A673 (cell line): ENCODE data around the gene MRPL24. TPM values are rescaled to one million over a fixed set of nuclear protein-coding genes. Genes with fewer than 3 reads are reported as not detected.

Source experiments
- BruUV-seq: library from RNA; stranded (reverse); fragments of 400-500 nt; replicated peaks from 2 replicates; lab custom pipeline; 2021; lab: Mats Ljungman, UMichigan
- CTCF ChIA-PET: fragments of 300-600 bp; sonication (Branson Sonifier 250); formaldehyde crosslinking; loops from one replicate; lab custom pipeline; 2022; ENCODE audit warnings: antibody characterized with exemption; lab: Charles Lee
- POLR2A ChIA-PET: fragments of 300-600 bp; sonication (Branson Sonifier 250); formaldehyde crosslinking; loops from one replicate; lab custom pipeline; 2022; ENCODE audit warnings: antibody characterized with exemption; ENCODE audit not compliant: low non-redundant PET; lab: Charles Lee
- DNase-seq: peaks from one replicate; pipeline ENCODE4 v3.0.0-alpha.2; 2015; ENCODE audit warnings: low spot score
- H3K27ac ChIP-seq: fragments of 200-600 bp; sonication (generic); 2 replicates; pipeline ENCODE4 v1.5.1; 2016; ENCODE audit warnings: mixed run types, low read depth, mild to moderate bottlenecking, mixed read lengths, antibody characterized with exemption, low read length; ENCODE audit not compliant: poor library complexity, severe bottlenecking
- H3K27me3 ChIP-seq: fragments of 200-600 bp; sonication (generic); replicated peaks from 2 replicates; pipeline ENCODE4 v1.6.1; 2017; ENCODE audit warnings: mixed run types, low read depth, mild to moderate bottlenecking, mixed read lengths, antibody characterized with exemption, low read length; ENCODE audit not compliant: insufficient read depth, poor library complexity
- H3K36me3 ChIP-seq: fragments of 200-600 bp; sonication (generic); 2 replicates; pipeline ENCODE4 v1.6.1; 2016; ENCODE audit warnings: mixed run types, mild to moderate bottlenecking, mixed read lengths, antibody characterized with exemption, low read length; ENCODE audit not compliant: insufficient read depth, poor library complexity, severe bottlenecking
- H3K4me1 ChIP-seq: fragments of 200-600 bp; sonication (generic); 2 replicates; pipeline ENCODE4 v1.6.1; 2017; ENCODE audit warnings: mixed run types, mild to moderate bottlenecking, mixed read lengths, antibody characterized with exemption, low read length; ENCODE audit not compliant: insufficient read depth, poor library complexity, severe bottlenecking
- H3K4me3 ChIP-seq: fragments of 200-600 bp; sonication (generic); 2 replicates; pipeline ENCODE4 v1.5.1; 2016; ENCODE audit warnings: low read depth, mixed run types, mild to moderate bottlenecking, mixed read lengths, low read length; ENCODE audit not compliant: poor library complexity, severe bottlenecking
- H3K9me3 ChIP-seq: fragments of 200-600 bp; sonication (generic); 2 replicates; pipeline ENCODE4 v1.6.1; 2016; ENCODE audit warnings: mixed run types, low read depth, mild to moderate bottlenecking, mixed read lengths, antibody characterized with exemption, low read length; ENCODE audit not compliant: poor library complexity, severe bottlenecking
- EZH2 ChIP-seq: fragments of 200-600 bp; sonication (generic); IDR thresholded peaks from 2 replicates; pipeline ENCODE4 v1.6.1; 2017; ENCODE audit warnings: borderline replicate concordance, low read depth, mild to moderate bottlenecking, mixed read lengths, antibody characterized with exemption, low read length; ENCODE audit not compliant: poor library complexity, severe bottlenecking
- intact Hi-C: fragments of 100-400 bp; cut with micrococcal nuclease; formaldehyde crosslinking; loops from one replicate; pipeline ENCODE4 v1.10.0; 2022; ENCODE audit not compliant: unreplicated experiment
- total RNA-seq: library from RNA; stranded (reverse); gene quantifications from 2 replicates; pipeline ENCODE4 v1.2.3, GENCODE V29; 2021
- TF ChIP-seq, protein P1 (sequence below): fragments of 300-800, 200-600 bp; sonication (generic); conservative IDR thresholded peaks from 2 replicates; pipeline ENCODE4 v1.5.1; 2017; ENCODE audit warnings: low read depth, mild to moderate bottlenecking, antibody characterized with exemption, low read length, moderate library complexity, mixed read lengths

The MRPL24 gene
- total RNA-seq, 1 experiment from 2014 or later: 85.7 TPM

DNA sequence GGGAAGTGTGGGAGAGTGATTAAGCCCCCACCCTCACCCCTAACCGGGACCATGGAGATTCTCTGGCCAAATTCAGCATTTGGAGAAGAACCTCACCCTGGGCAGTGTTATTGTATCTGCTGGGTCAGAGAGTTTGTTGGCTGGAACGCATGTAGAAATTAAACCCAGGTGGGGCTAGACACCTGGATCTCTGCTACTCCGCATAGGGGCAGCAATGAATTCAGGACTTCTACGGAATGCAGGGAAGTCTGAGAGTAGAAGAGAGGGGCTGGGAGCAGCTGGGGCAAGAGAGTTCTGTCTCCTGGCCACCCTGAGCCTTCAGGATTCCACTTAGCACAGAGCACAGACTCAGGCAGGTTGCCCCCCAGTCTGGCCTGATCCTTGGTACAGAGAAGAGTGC is 31.9 kb downstream of the MRPL24 start:
- Histone ChIP-seq H3K27ac (no peak overlapping the region), H3K4me1 (peaks cover 23% of the 10 kb centered on the region), H3K36me3 (no peaks in the 10 kb centered on the region), H3K27me3 (peaks cover 5% of the 10 kb centered on the region), H3K9me3 (no peaks in the 10 kb centered on the region), H3K4me3 (no peak overlapping the region)
- BruUV-seq: no TSS peak
- CTCF ChIA-PET: no interaction called here
- intact Hi-C loops: no loop called here
- DNase-seq: no peak
- POLR2A ChIA-PET: no interaction called here
- no peak for TF ChIP-seq EZH2
- TF ChIP-seq, protein P1, sequence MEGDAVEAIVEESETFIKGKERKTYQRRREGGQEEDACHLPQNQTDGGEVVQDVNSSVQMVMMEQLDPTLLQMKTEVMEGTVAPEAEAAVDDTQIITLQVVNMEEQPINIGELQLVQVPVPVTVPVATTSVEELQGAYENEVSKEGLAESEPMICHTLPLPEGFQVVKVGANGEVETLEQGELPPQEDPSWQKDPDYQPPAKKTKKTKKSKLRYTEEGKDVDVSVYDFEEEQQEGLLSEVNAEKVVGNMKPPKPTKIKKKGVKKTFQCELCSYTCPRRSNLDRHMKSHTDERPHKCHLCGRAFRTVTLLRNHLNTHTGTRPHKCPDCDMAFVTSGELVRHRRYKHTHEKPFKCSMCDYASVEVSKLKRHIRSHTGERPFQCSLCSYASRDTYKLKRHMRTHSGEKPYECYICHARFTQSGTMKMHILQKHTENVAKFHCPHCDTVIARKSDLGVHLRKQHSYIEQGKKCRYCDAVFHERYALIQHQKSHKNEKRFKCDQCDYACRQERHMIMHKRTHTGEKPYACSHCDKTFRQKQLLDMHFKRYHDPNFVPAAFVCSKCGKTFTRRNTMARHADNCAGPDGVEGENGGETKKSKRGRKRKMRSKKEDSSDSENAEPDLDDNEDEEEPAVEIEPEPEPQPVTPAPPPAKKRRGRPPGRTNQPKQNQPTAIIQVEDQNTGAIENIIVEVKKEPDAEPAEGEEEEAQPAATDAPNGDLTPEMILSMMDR: no peak

DNA sequence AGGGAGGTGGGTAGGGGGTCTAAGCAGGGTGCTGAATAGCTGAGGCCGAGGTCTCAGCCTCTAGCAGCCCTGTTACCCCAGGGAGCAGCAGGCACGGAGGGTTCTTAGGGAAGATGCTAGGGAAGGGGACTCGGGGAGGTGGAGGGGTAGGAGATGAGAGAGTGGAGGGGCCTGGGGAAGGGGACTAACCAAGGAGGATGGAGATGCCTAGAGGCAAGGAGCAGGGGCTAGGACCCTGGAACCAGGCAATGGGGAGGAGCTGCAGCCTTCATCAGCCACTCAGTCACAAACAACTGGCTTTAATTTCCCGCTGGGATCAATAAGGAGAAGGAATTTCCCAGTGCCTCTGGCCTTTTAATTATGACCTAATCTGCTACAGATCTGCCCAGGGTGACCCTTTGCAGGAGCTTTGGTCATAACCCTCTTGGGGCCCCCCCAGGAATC is 32.6 kb downstream of the MRPL24 start:
- no peak for DNase-seq
- H3K4me1 ChIP-seq: peaks cover 31% of the 10 kb centered on the region
- no peak overlapping the region for H3K4me3 ChIP-seq
- TF ChIP-seq EZH2: no peak
- TF ChIP-seq, protein P1: no peak
- H3K36me3 ChIP-seq: no peaks in the 10 kb centered on the region
- CTCF ChIA-PET: interaction anchor here (3.5 to 4.2 kb wide), 2 partner anchors 18 to 19 kb away, joined by 13 to 48 read pairs; no protein-coding TSS in a partner anchor
- H3K27me3 ChIP-seq: peaks cover 5% of the 10 kb centered on the region
- no peak overlapping the region for H3K27ac ChIP-seq
- no peaks in the 10 kb centered on the region for H3K9me3 ChIP-seq
- intact Hi-C loops: no loop called here
- POLR2A ChIA-PET: no interaction called here
- no TSS peak for BruUV-seq

DNA sequence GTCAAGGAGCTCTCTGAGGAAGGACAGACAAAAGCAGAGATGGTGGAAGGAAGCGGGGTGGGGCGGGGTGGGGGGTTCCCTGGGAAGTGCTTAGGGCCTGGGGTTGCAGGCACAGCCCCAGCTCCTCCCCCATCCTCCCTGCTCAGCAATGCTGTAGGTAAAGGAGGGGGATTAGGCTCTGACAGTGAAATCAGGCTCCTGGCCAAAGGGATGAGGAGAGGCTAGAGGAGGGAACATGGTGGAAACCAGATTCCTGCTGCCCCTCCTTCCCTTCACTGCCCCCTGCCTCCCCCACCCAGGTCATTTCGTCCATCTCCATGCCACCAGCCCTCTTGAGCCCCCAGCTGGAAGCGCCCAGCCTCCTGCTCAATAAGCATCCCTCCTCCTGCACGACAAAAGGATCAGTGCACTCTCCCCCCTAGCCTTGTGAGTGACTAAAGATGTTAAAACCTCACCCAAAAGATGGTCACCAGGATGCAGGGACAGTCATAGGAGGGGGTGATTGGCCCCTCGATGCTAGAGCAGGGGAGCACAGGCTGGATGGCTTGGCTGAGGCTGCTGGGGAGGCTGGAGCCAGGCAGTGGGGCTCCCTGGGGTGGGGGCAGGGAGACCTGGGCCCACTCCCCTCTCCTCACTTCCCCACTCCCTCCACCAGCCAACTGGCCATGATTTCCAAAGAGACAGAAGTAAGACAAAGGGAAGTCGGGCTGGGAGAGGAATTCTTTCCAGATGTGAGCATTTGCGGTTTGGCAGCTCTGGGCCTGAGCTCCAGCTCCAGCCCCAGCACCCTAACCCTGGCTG is 33.3 kb downstream of the MRPL24 start:
- intact Hi-C loops: no loop called here
- H3K27me3 ChIP-seq: peaks cover 5% of the 10 kb centered on the region
- no peaks in the 10 kb centered on the region for H3K9me3 ChIP-seq
- no peak overlapping the region for H3K27ac ChIP-seq
- no peak for DNase-seq
- TF ChIP-seq, protein P1: no peak
- no peak for TF ChIP-seq EZH2
- ChIA-PET CTCF (interaction anchor here (0.6 to 4.2 kb wide), 3 partner anchors 18 to 31 kb away, joined by 3 to 48 read pairs (median 13); no protein-coding TSS in a partner anchor), POLR2A (no interaction called here)
- BruUV-seq: no TSS peak
- H3K36me3 ChIP-seq: no peaks in the 10 kb centered on the region
- H3K4me1 ChIP-seq: peaks cover 34% of the 10 kb centered on the region
- no peak overlapping the region for H3K4me3 ChIP-seq
